DND-41 (cell line): Measurements from ENCODE around the gene ABHD17A.

Experiments used
- EZH2 ChIP-seq: IDR thresholded peaks from 3 replicates; pipeline ENCODE4 v1.6.1; 2012; ENCODE audit warnings: borderline replicate concordance, low read depth, mild to moderate bottlenecking, moderate library complexity, low read length, inconsistent platforms; ENCODE audit not compliant: severe bottlenecking
- TF ChIP-seq, protein P1 (sequence below): IDR thresholded peaks from 2 replicates; pipeline ENCODE4 v1.5.1; 2012; ENCODE audit warnings: borderline replicate concordance, low read length, moderate library complexity, mild to moderate bottlenecking; ENCODE audit not compliant: poor library complexity, severe bottlenecking; ENCODE audit errors: extremely low read depth

DNA sequence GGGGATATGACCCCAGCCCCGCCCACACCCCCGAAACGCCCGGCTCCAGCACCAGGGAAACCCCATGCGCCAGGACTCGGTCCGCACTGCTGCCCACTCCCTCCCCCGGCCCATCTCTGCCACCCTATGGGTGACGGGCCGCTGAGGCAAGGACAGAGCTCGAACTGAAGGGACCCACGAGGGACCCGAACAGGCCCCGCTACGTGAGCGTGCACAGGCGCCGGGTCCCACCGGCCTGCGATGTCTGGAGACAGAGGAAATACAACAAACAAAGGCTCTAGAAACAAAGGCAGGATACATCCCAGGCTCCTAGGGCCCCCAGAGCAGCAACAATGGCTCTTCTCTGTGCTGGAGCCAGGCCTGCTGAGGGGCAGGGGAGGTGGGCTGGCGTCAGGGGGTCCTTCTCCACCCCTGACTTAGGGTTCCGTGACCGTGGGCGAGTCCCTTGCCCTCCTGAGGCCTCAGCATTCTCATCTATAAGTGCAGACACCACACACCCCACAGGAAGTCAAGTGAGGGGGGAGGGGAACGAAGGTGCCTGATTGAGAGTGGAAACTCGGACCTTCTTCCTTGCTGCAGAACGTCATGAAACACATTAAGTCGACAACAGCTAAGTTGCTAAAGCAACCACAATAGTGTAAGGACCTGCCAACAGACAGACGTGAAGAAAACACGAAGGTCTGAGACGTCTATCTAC is 3.1 kb downstream of the ABHD17A start:
- TF ChIP-seq, protein P1, sequence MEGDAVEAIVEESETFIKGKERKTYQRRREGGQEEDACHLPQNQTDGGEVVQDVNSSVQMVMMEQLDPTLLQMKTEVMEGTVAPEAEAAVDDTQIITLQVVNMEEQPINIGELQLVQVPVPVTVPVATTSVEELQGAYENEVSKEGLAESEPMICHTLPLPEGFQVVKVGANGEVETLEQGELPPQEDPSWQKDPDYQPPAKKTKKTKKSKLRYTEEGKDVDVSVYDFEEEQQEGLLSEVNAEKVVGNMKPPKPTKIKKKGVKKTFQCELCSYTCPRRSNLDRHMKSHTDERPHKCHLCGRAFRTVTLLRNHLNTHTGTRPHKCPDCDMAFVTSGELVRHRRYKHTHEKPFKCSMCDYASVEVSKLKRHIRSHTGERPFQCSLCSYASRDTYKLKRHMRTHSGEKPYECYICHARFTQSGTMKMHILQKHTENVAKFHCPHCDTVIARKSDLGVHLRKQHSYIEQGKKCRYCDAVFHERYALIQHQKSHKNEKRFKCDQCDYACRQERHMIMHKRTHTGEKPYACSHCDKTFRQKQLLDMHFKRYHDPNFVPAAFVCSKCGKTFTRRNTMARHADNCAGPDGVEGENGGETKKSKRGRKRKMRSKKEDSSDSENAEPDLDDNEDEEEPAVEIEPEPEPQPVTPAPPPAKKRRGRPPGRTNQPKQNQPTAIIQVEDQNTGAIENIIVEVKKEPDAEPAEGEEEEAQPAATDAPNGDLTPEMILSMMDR = no peak
- TF ChIP-seq EZH2 = no peak
